NCI-H146 treated with DMSO at 0.1 percent for 48 hours (cell line): Measurements from ENCODE around the gene SSB.
"Not testable (repeated sequence)": the region's sequence is repeated elsewhere in the genome, so short reads cannot be mapped to it uniquely, and the experiment has no call there.

Experiments
- DNase-seq: peaks from one replicate; lab custom pipeline; 2025; ENCODE audit not compliant: unreplicated experiment; lab: John Stamatoyannopoulos, UW

SSB gene

GRCh38 chr2:169781249-169782013 lies 17.2 kb upstream of the SSB start:
- DNase-seq = no peak

DNA sequence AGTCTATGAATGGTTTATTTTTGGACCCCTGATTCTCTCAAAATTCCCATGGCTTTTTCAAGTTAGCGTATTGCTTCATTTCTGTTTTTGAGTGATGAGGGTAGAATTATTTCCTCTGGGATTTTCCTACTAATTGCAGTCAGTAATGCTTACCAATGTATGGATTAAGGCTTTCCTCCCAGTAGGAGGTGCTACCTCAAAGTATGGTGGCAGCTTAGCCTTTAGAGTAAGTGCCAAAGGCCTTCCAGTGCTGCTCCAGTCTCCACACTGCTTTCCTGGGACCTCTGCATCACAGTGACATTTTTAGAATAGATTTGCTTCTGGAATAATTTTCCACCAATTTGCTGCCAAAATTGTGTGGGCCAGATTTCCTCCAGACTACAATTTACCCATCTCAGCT lies 16.2 kb upstream of the SSB start:
- DNase-seq = no peak

DNA sequence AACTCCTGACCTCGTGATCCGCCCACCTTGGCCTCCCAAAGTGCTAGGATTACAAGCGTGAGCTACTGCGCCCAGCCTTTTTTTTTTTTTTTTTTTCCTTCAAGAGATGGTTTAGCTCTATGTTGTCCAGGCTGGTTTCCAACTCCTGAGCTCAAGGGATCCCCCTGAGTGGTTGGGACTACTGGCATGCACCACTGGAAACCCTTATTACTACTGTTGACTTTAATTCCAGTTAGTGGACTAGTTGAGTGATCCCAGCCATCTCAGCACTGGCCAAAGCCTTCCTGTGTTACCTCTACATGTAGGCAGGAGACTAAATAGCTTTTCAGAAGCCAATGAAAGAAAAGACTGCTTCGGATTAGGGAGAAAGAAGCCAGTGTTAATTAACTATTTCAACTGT lies 8.1 kb upstream of the SSB start:
- no peak for DNase-seq

DNA sequence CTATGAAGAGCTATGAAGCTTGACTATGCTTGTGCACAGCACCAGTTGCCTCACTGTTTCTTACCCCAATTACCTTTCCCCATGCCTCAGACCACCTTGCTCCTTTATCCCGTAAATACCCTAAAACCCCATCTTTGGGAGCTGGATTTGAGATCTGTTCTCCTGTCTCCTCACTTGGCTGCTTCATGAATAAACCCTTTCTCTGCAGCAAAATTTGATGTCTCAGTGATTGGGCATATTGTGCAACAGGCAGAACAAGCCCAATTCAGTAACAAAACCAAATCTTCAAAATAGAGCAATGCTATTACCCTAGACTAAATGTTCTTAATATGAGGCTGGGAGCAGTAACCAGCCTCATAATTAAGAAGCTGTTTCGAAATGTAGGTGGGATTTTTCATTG lies 3.5 kb upstream of the SSB start:
- DNase-seq = no peak

GRCh38 chr2:169796441-169796840 lies 2.2 kb upstream of the SSB start:
- DNase-seq = no peak

- no peak for DNase-seq
Observed at GRCh38 chr2:169797601-169798000, 1.1 kb upstream of the SSB start.

GRCh38 chr2:169798397-169798717 lies 314 bp upstream of the SSB start:
- no peak for DNase-seq

DNA sequence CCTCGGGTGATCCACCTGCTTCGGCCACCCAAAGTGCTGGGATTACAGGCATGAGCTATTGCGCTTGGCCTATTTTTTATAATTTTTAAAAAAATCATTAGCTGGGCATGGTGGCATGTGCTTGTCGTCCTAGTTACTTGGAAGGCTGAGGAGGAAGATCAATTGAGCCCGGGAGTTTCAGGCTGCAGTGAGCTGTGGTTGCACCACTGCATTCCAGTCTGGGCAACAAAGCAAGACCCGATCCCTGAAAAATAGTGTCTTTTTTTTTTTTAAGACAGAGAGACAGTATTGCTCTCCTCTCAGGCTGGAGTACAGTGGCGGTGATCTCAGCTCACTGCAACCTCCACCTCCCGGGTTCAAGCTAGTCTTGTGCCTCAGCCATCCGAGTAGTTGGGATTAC lies 4.8 kb downstream of the SSB start:
- DNase-seq = no peak

DNA sequence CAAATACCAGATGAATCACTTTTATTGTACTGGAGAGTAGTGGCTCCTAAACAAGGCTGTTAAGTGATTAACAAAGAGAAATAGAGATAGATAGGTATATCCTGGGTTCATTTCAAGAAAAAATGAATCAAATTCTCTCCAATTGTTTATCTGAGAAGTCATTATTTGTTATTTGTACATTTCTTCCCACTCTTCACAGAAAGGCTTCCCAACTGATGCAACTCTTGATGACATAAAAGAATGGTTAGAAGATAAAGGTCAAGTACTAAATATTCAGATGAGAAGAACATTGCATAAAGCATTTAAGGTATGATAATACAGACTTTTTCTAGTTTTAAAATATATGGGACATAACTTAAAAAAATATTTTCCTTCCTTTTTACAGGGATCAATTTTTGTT lies 7.9 kb downstream of the SSB start:
- DNase-seq = no peak

- no peak for DNase-seq
Observed at GRCh38 chr2:169808221-169808620, 9.6 kb downstream of the SSB start.

GRCh38 chr2:169815849-169816248 lies 17.2 kb downstream of the SSB start:
- DNase-seq = no peak

- not testable (repeated sequence) for DNase-seq
Observed at GRCh38 chr2:169816961-169817360, 18.3 kb downstream of the SSB start.

- DNase-seq = not testable (repeated sequence)
Observed at GRCh38 chr2:169817369-169817768, 18.7 kb downstream of the SSB start.

DNA sequence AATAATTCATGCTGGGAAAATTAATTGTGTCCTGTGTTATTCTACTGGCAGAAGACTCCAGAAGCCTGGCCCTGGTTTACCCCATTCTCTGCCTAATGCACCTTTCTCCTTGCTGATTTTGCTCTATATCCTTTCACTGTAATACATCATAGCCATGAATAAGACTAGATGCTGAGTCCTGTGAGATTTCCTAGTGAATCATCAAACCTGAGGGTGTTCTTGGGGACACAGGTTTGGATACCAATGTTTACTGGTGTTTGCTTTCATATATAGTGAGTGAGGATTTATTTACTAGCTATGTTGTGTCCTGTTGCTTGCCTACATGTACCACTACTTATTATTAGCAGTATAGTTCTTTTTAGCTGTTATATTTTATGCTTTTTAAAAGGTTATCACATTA lies 19.6 kb downstream of the SSB start:
- no peak for DNase-seq

- no peak for DNase-seq
Observed at GRCh38 chr2:169819106-169819505, 20.4 kb downstream of the SSB start.

GRCh38 chr2:169820101-169820500 lies 21.4 kb downstream of the SSB start:
- DNase-seq = not testable (repeated sequence)

DNA sequence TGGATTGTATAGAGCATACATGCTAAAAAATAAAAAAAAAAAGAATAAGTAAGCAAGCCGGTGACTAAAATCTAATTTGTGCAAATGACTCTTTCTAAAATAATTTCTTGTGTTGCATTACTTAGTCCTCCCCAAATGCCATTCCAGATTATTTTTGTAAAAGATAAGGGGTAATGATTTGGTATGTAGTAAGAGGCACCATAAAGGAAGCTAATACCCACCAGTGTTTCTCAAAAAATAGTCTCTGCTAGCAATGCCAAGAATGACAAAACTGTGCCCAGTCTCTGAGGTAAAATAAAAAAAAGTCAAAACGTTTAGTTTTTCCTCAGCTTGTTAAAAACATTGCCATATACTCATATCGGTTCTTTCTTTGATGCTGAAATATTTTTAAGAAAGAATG lies 23.4 kb downstream of the SSB start:
- no peak for DNase-seq

GRCh38 chr2:169822785-169823392 lies 24.2 kb downstream of the SSB start:
- no peak for DNase-seq

DNA sequence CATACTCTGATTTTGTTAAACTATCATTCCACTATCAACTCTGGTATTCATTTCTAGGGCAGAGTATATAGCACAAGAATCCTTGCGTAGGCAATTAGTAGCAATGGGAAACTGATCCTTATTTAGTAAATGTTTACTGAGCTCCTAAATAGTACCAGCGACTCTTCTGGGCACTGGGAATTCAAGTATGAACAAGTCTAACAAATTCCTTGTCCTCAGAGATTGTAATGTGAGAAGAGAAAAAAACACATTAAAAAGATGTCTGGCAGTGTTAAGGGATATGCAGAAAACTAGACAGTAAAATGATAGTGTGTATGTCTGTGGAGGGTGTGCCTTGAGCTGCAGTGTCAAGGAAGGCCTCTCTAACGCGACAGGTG lies 25.3 kb downstream of the SSB start:
- no peak for DNase-seq

DNA sequence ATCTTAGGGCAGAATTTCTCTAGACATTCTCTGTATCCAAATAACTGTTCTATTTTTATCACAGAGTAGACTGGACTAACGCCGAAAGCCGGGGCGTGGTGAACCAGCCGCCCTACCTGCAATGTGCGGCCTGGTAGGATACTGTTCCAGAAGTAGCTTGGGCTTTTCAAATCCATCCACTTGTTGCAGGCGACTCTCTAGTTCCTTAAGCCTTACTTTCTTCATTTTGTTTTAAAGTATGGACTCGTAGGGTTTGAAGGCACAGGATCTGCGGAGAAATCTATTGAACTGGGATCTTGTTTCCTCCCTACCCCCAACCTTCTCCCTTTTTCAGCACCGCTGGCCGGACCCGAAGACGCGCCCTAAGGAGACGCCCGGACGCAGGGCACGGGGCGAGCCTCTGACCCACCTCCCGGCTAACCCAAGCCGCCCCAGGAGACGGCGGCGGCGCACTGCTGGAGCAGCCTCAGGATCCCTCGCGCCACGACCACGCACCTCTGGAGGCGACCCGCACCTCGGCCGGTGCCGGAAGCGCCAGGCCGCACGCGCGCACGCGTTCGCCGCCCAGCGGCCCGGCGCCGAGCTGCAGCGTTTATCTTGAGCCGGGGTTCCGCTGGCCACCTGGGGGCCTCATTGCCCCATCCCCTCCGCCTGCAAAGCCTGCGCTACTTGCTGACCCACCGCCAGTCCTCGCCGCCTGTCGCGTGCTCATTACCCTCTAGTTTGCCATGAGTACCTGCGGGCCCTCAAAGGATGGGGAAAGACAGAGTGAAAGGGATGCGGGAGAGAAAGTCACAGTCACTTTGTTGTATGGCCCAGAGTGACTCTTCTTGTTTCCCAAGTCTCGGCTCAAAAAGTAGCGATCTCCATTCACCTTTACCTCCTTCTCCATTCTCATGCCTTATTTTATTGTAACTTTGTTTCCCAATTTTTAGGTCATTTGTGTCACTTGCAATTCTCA lies 26.0 kb downstream of the SSB start, which contains the start of gene METTL5:
METTL5 (minus strand) TSS at position 533 of the 961 bp plus-strand sequence; CDS start at position 225, 308 bp downstream.
- peak; percentile 59 for DNase-seq

GRCh38 chr2:169827272-169828140 lies 28.8 kb downstream of the SSB start, which contains the start of gene UBR3:
Gene UBR3 (plus strand): TSS chr2:169827454. CDS start chr2:169827508, 54 bp downstream.
- DNase-seq = peak; percentile 66
